ENCODE data around the gene ECHDC1.
"Not testable (repeated sequence)": the region's sequence is repeated elsewhere in the genome, so short reads cannot be mapped to it uniquely, and the experiment has no call there.

The ECHDC1 gene

GRCh38 chr6:127341471-127342202 lies 1.8 kb downstream of the ECHDC1 start:
- no peak for DNase-seq

GRCh38 chr6:127340171-127340570 lies 3.2 kb downstream of the ECHDC1 start:
- DNase-seq, result no peak

GRCh38 chr6:127338936-127339335 lies 4.5 kb downstream of the ECHDC1 start:
- no peak for DNase-seq

- DNase-seq, result no peak
These were observed 10.9 kb downstream of the ECHDC1 start for GRCh38 chr6:127332383-127332961.

DNA sequence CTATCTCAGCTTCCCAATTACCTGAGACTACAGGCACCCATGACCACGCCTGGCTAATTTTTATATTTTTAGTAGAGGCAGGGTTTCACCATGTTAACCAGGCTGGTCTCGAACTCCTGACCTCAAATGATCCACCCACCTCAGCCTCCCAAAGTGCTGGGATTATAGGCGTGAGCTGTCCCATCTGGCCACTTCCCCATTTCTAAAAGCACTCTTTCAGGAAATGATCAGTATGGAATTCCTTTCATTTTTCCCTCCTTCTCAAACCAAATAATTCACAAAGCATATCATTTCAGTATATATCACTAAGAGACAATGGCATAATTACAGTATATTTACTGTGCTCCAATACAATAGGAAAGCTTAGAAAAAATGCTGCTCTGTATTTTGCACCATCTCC lies 12.2 kb downstream of the ECHDC1 start:
- DNase-seq, result not testable (repeated sequence)

GRCh38 chr6:127328043-127328609 lies 15.3 kb downstream of the ECHDC1 start:
- DNase-seq, result no peak

DNA sequence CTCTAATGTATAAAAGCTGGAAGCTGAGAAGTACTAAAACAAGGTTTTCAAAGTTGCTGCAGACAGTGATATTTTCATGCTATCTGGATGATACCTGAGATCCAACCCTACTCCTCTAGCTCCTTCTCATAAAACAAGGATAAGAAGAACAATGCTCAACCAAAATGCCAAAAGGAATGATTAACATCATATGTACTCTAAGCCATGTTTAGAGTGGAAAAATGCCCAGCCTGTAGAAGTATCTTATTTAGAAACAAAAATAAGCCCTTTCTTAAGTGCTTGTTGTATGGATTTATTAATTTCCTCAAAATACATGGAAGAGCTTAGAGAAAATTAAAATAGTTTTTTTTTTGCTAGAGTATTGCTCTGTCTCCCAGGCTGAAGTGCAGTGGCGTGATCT lies 23.7 kb downstream of the ECHDC1 start:
- no peak for DNase-seq

DNA sequence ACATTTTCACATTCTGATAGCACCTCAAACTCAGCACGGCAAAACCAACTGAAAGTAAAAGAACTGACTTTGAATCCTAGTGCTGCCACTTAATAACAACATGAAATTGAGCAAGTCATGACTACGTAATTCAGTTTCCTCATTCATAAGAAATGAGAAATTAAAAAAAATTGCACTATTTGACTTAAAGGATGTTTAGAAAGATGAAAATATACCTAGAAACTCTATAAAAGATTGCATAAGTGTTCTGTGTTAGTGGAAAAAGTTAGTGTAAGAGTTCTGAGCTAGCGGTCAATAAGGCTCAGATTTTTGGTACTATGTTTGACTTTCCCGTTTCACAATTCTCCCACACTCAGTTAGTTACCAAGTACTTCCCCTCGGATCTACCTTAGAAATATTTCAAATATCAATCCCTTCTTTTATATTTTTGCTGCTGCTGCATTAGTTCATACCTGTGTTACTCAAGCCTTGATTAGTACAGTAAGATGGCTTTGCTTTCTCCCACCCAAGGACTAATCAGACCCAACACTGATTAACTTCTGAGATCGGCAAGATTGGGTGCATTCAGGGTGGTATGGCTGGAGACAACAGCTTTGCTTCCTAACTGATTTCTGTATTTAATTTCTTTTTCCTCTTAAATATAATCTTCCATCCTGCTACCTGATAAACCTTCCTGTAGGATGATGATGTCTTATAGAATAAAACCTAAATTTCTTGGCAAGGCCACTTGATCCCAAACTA lies 25.9 kb downstream of the ECHDC1 start:
- DNase-seq, result no peak

DNA sequence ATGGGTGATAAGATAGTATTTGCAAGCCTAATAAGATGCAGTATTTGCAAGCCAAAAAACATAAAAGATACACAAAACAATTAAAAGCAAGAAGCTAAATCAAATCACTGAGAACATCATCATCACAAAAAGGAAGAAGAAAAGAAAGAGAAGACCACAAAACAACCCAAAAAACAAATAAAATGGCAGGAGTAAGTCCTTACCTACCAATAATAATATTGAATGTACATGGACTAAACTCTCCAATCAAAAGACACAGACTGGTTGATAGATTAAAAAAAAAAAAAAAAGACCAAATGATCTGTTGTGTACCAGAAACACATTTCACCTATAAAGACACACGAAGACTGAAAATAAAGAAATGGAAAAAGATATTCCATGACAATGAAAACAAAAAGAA lies 37.7 kb downstream of the ECHDC1 start:
- no peak for DNase-seq

- no peak for DNase-seq
These were observed 39.5 kb downstream of the ECHDC1 start for GRCh38 chr6:127303917-127304316.

DNA sequence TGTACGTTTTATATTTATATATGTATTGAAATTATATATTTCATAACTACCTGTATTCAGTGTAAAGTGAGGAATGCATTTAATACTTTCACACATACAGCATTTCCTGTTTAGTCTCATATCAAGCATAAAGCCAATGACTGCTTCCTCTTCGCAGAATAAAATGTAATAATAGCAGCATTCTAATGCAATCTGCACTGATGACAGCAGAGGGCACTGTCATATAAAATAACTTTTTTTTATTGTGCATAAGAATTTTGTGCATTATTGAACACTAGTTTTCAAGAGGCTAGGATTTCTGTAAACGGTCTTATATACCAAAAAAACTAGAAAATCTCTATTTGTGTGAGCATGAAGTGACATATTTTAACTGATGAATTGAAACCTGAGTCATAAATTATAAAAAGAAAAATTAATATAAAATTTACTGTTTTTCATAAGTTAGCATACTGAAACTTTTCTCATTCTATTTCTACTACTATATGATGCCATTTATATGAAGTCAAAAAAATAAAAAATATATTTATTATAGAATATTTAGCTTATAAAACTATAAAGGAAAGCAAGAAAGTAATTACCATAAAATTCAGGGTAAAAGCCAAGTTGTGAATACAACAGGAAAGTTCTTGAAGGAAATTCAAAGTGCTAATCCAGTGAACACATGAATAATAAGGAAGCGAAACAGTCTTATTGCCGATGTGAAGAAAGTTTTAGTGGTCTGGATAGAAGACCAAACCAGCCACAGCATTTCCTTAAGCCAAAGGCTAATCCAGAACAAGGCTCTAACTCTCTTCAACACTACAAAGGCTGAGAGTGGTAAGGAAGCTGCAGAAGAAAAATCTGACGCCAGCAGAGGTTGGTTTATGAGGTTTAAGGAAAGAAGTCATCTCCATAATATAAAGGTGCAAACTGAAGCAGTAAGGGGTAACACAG lies 40.4 kb downstream of the ECHDC1 start:
- no peak for DNase-seq

DNA sequence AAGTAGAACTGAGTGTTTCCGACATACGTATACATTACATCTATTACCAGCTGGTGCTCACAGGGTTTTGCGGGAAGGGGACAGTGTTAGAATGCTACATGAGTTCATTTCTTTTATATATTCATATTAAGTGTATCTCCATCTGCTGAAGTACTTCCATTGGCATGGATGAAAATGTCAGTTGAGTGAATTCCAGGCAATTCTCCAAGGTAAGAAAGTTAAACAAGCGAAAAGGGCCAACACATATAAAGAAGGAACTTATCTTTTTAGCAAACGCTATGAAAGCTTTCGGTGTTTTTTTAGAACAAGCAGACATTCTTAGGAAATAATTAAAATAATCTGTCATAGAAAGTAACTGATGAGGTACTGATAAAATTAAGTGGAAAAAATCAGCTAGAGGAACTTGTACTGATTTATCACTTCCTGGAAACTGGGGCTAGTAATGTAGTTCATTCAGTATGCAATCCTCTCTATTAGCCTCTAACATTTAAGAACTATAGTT lies 42.2 kb downstream of the ECHDC1 start:
- no peak for DNase-seq

GRCh38 chr6:127300411-127300810 lies 43.0 kb downstream of the ECHDC1 start:
- no peak for DNase-seq

- no peak for DNase-seq
These were observed 43.7 kb downstream of the ECHDC1 start for GRCh38 chr6:127299522-127300240.

- no peak for DNase-seq
These were observed 44.9 kb downstream of the ECHDC1 start for GRCh38 chr6:127298475-127298874.

- no peak for DNase-seq
These were observed 45.8 kb downstream of the ECHDC1 start for GRCh38 chr6:127297502-127298070.

DNA sequence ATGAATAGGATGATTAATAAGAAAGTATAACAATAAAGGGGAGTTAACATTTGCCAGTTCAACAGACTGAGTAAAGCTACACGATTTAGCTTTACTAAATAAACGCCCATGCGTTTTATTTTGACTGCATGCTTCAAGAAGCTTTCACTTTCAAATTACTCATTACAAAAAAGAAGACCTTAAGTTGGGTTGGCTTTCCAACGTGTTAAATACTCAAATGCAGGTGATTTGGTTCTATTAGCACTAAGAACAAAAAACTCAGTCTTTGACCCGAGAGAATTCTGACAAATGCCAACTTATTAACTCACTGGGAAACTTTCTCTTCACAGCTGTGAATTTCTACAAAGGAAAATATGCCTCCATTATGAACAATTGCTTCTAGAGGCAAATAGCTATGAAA lies 51.9 kb downstream of the ECHDC1 start:
- no peak for DNase-seq

DNA sequence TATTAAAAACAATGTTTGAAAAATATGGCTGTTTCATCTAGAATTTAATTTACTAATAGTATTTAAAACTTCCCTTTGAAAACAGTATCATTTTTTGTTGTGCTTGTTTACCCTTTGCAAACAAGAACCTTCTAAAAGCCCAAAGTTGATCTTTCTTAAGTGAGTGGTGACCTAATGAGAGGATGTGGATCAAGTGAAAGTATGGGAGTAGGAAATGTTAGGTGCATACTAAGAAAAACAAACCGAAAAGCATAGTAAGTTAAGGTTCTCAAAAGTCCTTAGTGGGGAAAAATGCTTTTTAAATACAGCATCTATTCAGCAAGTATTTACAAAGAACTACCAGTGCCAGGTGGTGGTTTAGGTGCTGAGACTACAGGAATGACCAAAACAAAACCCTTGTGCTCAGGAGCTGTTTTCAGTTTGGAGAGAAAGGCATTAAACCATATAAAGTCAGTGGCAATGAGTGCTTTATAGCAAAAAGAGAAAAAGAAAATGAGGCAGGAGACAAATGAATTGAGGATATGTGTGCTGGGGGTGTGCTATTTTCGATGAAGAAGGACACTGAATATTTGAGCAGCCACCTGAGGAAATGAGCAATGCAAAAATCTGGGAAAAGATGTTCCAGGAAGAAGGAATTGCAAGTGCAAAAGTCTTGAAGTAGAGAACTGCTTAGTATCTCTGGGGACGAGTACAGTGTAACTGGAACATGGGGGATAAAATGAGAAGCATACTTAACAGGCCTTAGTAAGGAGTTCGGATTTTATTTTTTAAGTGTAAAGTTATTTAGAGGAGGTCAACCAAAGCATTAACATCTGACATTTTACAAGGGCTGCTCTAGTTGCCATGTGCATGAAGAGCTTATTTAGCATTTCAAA lies 52.8 kb downstream of the ECHDC1 start:
- no peak for DNase-seq

GRCh38 chr6:127289934-127290333 lies 53.5 kb downstream of the ECHDC1 start:
- no peak for DNase-seq

DNA sequence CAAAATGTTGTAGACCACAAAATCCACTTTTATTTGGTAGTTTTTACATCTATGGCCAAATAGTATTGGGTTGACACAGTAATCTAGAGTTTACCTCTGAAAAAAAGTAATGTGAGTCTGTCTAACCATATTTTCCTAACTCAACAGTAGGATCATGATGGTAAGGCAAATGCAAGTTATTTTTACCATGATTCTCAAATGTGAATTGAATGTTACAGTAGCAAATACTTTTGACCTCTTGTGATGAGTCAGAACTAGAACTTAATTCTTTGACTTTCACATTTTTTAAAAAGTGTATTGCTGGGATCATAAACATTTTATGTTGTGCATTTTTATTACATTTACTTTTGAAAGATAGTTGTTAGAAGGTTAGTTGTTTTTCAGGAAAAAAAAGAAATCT lies 54.7 kb downstream of the ECHDC1 start:
- DNase-seq, result no peak
